Measurements from ENCODE around the gene CAPRIN1. TPM values are rescaled to one million over a fixed set of nuclear protein-coding genes. Genes with fewer than 3 reads are reported as not detected.

The CAPRIN1 gene
- total RNA-seq, 3 donors from 2014 or later, result 148 to 198 (median 167) TPM

- H3K36me3 ChIP-seq, result peaks cover 7% of the 10 kb centered on the region
- TF ChIP-seq POLR2A (IDR thresholded peaks at IDR 0.05), result no peak
- TF ChIP-seq, protein P1, sequence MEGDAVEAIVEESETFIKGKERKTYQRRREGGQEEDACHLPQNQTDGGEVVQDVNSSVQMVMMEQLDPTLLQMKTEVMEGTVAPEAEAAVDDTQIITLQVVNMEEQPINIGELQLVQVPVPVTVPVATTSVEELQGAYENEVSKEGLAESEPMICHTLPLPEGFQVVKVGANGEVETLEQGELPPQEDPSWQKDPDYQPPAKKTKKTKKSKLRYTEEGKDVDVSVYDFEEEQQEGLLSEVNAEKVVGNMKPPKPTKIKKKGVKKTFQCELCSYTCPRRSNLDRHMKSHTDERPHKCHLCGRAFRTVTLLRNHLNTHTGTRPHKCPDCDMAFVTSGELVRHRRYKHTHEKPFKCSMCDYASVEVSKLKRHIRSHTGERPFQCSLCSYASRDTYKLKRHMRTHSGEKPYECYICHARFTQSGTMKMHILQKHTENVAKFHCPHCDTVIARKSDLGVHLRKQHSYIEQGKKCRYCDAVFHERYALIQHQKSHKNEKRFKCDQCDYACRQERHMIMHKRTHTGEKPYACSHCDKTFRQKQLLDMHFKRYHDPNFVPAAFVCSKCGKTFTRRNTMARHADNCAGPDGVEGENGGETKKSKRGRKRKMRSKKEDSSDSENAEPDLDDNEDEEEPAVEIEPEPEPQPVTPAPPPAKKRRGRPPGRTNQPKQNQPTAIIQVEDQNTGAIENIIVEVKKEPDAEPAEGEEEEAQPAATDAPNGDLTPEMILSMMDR (IDR thresholded peaks at IDR 0.05), result no peak
- TF ChIP-seq POLR2AphosphoS5 (IDR thresholded peaks at IDR 0.05), result no peak
Measured at GRCh38 chr11:34147581-34147980, 96.0 kb downstream of the CAPRIN1 start.

GRCh38 chr11:34148504-34149165 lies 97.1 kb downstream of the CAPRIN1 start:
- no peak for DNase-seq (ENCODE audit: low spot score in 2 of 2)
- Histone ChIP-seq H3K36me3 (peaks cover 7% of the 10 kb centered on the region), H3K4me1 (no peaks in the 10 kb centered on the region), H3K27ac (no peak overlapping the region), H3K27me3 (no peaks in the 10 kb centered on the region), H3K4me3 (no peak overlapping the region), H3K9me3 (no peaks in the 10 kb centered on the region)
- TF ChIP-seq POLR2A (IDR thresholded peaks at IDR 0.05) (no peak), POLR2AphosphoS5 (IDR thresholded peaks at IDR 0.05) (no peak)
- TF ChIP-seq, protein P1 (IDR thresholded peaks at IDR 0.05), result no peak
- intact Hi-C loops (cut with DNase I; ENCODE audit: low total_unique reads), result no loop called here

More at GRCh38 chr11:34147581-34147980, 96.0 kb downstream of the CAPRIN1 start:
- Histone ChIP-seq H3K9me3 (no peaks in the 10 kb centered on the region), H3K4me1 (no peaks in the 10 kb centered on the region), H3K27me3 (no peaks in the 10 kb centered on the region), H3K27ac (no peak overlapping the region), H3K4me3 (no peak overlapping the region)
- peak in 1 of 2 donors; percentile 33 for DNase-seq (ENCODE audit: low spot score in 2 of 2)
- intact Hi-C loops (cut with DNase I; ENCODE audit: low total_unique reads), result no loop called here

DNA sequence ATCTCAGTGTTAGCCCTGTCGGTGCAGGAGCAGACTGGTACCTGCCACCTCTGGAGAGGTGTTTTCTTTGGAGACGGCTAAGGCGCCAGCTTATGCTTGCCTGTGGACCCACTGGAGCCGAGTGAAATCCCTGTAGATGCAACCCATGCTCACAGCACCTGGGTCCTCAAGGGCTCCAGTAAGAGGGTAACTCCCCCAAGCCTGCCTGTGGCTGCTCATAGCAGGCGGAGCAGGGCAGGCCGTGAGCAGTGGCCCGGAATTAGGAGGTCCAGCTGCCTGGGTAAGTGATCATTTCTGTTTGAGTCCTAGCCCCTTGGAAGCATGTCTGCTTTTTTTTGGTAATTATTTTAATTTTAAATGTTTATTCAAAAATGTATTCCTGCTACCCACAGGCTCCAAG lies 97.7 kb downstream of the CAPRIN1 start:
- Histone ChIP-seq H3K9me3 (no peaks in the 10 kb centered on the region), H3K36me3 (peaks cover 7% of the 10 kb centered on the region)
- intact Hi-C loops (cut with DNase I; ENCODE audit: low total_unique reads), result no loop called here

GRCh38 chr11:34149786-34150185 lies 98.3 kb downstream of the CAPRIN1 start:
- Histone ChIP-seq H3K36me3 (peaks cover 7% of the 10 kb centered on the region), H3K27me3 (no peaks in the 10 kb centered on the region), H3K4me3 (no peak overlapping the region), H3K9me3 (no peaks in the 10 kb centered on the region), H3K27ac (no peak overlapping the region), H3K4me1 (no peaks in the 10 kb centered on the region)
- intact Hi-C loops (cut with DNase I; ENCODE audit: low total_unique reads), result no loop called here
- no peak for TF ChIP-seq POLR2A (IDR thresholded peaks at IDR 0.05)
- TF ChIP-seq, protein P1 (IDR thresholded peaks at IDR 0.05), result peak in 1 of 3 donors; percentile 11
- DNase-seq (ENCODE audit: low spot score in 2 of 2), result no peak

More for the DNA sequence above, 97.7 kb downstream of the CAPRIN1 start:
- TF ChIP-seq, protein P1 (IDR thresholded peaks at IDR 0.05), result no peak
- no peak for TF ChIP-seq POLR2A (IDR thresholded peaks at IDR 0.05)
- Histone ChIP-seq H3K27ac (no peak overlapping the region), H3K27me3 (no peaks in the 10 kb centered on the region), H3K4me3 (no peak overlapping the region), H3K4me1 (no peaks in the 10 kb centered on the region)
- DNase-seq (ENCODE audit: low spot score in 2 of 2), result no peak

- H3K27me3 ChIP-seq, result no peaks in the 10 kb centered on the region
- DNase-seq (ENCODE audit: low spot score in 2 of 2), result no peak
- H3K27ac ChIP-seq, result no peak overlapping the region
- intact Hi-C loops (cut with DNase I; ENCODE audit: low total_unique reads), result no loop called here
- no peaks in the 10 kb centered on the region for H3K4me1 ChIP-seq
- H3K9me3 ChIP-seq, result no peaks in the 10 kb centered on the region
- TF ChIP-seq, protein P1 (IDR thresholded peaks at IDR 0.05), result no peak
- no peak for TF ChIP-seq POLR2AphosphoS5 (IDR thresholded peaks at IDR 0.05)
- H3K36me3 ChIP-seq, result peaks cover 7% of the 10 kb centered on the region
- no peak overlapping the region for H3K4me3 ChIP-seq
Measured at GRCh38 chr11:34150494-34151151, 99.1 kb downstream of the CAPRIN1 start.
